ENCODE results near the gene RNASEH2C.
"Not testable (repeated sequence)": the region's sequence is repeated elsewhere in the genome, so short reads cannot be mapped to it uniquely, and the experiment has no call there.

RNASEH2C gene

DNA sequence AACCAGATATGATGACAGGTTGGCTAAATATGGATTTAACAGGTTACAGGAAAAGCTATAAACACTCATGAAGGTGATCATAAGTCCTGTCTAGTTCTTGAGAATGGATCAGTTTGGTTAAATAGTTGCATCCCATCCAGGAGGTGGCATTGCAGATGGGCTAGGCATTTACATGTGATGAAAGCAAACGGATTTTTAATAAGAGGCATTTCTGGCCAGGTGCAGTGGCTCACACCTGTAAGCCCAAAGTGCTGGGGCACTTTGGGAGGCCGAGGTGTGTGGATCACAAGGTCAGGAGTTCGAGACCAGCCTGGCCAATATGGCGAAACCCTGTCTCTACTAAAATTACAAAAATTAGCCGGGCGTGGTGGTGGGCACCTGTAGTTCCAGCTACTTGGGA, 37.1 kb downstream of the RNASEH2C start:
- not testable (repeated sequence) for DNase-seq (ENCODE audit: low read depth)

DNA sequence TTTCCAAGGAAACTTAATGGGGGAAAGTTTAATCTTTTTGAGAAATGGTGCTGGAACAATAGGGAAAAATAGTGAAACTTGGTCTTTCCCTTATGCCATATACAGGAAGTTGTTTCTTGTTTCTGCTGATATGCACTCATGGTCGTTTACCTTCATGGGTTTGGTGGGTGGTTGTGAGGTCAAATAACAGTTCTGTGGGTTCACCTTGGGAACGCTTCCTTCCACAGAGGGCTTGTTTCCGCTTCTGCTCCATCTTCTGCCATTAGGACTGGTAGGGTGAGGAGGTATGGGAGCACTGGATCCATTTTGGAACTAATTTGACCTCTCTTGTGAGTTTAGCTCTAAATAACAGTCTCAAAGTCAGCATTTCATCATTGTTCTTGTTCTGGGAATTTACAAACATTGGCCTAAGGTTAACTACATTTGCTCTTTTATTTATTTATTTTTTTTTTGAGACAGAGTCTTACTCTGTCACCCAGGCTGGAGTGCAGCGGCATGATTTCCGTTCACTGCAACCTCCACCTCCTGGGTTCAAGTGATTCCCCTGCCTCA, 40.3 kb downstream of the RNASEH2C start:
- DNase-seq (ENCODE audit: low read depth), result no peak

DNA sequence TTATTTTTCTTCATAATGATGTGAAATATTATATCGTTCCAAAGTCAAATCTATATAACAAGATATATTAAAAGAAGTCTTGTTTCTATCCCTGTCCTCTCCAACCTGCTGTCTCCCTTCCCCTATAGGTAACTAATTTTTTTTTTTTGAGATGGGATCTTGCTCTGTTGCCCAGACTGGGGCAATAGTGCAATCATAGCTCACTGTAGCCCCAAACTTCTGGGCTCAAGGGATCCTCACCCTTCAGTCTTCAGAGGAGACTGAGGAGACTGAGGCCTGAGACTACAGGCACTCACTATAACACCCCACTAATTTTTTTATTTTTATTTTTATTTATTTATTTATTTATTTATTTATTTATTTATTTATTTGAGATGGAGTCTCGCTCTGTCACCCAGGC, 47.6 kb downstream of the RNASEH2C start:
- no peak for DNase-seq (ENCODE audit: low read depth)

DNA sequence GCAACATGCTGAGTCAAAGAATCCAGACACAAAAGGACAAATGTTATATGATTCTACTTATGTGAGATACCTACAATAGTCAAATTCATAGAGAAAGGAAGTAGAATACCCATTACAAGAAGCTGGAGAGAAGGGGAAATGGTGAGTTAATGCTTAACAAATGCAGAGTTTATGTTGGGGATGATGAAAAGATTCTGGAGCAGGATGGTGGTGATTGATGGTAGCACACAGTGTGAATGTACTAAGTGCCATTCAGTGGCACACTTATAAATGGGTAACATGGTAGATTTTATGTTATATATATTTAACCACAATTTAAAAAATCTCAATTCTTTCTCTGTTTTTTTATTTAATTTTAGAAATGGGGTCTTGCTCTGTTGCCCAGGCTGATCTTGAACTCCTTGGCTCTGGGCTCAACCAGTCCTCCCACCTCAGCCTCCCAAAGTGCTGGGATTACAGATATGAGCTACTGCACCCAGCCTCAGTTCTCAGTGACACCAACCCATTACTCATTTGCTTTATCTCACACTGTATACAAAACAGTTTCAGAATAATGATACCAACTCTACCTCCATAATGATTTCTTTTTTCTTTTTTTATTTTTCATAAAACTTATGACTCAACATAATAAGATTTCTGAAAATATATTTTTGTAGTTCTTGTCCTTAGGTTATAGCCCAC, 48.3 kb downstream of the RNASEH2C start:
- DNase-seq (ENCODE audit: low read depth), result no peak
